Measurements from ENCODE around the gene GPR135.

GPR135 gene, protein sequence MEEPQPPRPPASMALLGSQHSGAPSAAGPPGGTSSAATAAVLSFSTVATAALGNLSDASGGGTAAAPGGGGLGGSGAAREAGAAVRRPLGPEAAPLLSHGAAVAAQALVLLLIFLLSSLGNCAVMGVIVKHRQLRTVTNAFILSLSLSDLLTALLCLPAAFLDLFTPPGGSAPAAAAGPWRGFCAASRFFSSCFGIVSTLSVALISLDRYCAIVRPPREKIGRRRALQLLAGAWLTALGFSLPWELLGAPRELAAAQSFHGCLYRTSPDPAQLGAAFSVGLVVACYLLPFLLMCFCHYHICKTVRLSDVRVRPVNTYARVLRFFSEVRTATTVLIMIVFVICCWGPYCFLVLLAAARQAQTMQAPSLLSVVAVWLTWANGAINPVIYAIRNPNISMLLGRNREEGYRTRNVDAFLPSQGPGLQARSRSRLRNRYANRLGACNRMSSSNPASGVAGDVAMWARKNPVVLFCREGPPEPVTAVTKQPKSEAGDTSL

DNA sequence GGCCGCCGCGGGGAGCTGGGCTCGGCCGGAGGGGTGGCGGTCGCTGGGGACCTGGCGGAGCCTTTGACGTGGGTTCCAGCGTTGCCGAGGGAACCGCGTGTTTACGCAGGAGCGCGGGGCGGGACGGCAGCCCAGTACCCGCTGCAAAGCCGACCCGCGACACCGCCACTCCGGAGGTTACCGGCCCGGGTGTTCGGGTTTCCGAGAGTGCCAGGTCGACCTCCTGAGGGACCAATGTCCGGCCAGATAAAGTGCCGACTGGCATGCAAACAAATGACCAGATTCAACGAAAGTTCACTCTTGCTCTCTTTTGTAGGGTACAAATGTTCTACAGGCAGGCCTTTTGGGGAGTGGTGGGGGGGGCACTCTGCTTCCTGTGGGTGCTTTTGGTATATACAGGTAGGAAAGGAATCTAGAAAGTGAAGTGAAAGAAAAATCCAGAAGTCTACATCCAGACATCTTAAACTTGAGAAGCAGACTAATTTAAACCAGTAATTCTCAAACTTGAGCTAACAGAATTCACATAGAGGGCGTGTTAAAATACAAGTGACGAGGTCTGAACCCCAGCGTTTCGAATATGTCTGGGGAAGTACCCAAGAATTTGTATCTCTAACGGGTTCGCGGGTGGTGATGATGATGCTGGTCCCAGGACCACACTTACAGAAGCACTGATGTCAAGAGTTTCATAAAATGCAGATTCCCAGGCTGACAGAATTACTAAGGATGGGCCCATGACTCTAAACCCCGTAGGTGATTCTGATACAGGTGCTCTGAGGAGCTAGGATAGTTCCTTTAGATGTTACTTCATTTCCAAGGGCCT lies at the start of gene GPR135:
GPR135 (minus strand) TSS at position 65 of the 820 bp plus-strand sequence. CDS start 154 bp downstream, outside the sequence.
- DNase-seq (ENCODE audit: low read depth): no peak

DNA sequence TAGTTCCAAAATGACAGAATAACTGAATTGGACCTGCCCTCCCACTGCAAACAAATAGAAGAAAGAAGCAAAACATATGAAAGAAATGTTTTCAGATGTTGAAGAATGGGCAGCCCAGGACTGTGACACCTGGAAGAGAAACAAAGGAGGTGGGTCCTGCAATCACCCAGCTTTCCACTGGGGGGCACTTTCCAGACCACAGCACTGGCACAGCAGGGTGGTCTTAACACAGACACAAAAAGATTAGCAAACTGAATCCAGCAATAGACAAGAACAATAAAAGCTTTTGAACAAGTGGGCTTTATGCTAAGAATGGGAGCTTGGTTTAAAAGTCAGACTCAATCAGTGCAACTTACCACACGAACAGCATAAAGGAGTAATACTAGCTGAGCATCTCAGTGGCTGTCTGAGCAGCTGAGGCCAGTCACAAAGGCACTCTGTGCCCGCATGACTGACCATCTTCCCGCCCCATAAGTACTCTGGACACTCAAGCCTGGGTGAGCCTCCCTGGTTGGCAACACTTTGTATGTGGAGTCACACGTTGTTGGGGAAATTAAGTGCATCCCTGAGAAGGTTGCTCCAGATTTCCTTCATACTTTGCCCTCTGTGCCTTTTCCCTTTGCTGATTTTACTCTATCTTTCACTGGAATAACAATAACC lies 46.9 kb upstream of the GPR135 start:
- DNase-seq (ENCODE audit: low read depth): no peak

GRCh38 chr14:59510966-59511365 lies 45.8 kb upstream of the GPR135 start:
- DNase-seq (ENCODE audit: low read depth): no peak

DNA sequence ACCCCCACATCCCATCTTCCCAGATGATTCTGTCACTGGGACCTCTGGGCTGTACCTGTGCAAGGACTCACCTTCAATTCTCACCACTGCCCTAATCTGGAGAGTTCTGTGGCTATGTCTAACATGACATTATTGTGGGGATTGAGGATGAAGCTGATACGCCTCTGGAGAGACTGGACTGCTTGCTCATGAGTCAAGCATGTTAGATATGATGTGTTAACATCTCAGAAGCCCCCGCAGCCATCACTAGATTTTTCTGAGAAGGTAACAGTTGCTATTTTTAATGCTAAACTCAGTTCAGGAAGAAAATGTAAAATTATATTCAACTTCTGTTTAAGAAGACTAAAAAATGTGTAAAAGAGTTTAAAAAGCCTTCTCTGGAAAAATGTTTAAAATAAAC lies 44.8 kb upstream of the GPR135 start:
- DNase-seq (ENCODE audit: low read depth): no peak

GRCh38 chr14:59509101-59509500 lies 43.9 kb upstream of the GPR135 start:
- DNase-seq (ENCODE audit: low read depth): no peak

DNA sequence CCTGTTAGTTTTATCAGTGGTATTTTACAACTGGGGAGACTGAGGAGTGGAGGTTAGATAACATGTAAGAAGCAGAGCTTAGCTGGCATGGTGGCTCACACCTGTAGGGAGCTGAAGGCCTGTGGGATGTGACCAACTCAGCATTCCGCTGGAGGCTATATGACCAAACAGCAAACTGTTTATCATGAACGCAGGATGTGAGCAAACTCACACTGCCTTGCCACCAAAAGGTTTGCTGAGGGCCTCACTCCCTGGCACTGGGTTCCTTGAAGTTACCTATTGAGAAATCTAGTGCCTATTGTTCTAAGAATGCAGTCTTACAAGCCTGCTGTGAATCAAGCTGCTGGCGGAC lies 42.5 kb upstream of the GPR135 start:
- DNase-seq (ENCODE audit: low read depth): no peak

GRCh38 chr14:59507063-59507751 lies 42.0 kb upstream of the GPR135 start:
- no peak for DNase-seq (ENCODE audit: low read depth)

- no peak for DNase-seq (ENCODE audit: low read depth)
Observed at GRCh38 chr14:59503256-59503655, 38.1 kb upstream of the GPR135 start.

DNA sequence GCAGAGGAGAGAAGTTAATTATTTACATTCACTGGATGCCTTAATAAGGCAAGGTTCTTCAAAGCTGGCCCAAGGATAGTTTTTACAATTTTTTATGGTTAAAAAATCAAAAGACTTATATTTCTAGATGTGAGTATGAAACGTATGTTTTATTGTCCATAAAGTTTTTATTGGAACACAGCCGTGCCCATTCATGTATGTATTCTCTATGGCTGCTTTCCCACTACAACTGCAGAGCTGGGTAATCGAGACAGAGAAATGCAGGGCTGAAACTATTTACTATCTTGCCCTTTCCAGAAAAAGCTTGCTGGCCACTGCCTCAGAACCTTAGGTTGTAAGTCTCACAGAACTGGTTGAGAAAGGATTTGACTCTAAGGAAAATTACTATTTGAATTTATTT lies 35.6 kb upstream of the GPR135 start:
- no peak for DNase-seq (ENCODE audit: low read depth)

DNA sequence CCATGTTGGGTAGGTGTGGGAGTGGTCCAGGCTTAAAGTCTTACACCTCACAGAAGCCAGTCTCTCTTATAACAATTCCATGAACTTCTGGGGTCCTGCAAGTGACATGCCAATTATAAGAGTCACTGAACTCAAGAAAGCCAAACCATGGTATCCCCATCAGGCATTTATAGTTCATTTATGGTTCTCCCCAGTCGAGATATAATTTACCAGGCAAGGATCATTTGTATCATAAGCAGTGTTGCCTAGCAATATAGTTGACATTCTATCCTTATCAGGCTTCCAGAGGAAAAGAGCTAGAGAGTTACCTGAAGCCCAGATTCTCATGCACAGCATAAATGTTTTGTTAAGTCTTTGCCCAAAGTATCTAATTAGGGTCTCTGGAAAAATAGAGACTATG lies 27.2 kb upstream of the GPR135 start:
- no peak for DNase-seq (ENCODE audit: low read depth)

- DNase-seq (ENCODE audit: low read depth): no peak
Observed at GRCh38 chr14:59490756-59491155, 25.6 kb upstream of the GPR135 start.

DNA sequence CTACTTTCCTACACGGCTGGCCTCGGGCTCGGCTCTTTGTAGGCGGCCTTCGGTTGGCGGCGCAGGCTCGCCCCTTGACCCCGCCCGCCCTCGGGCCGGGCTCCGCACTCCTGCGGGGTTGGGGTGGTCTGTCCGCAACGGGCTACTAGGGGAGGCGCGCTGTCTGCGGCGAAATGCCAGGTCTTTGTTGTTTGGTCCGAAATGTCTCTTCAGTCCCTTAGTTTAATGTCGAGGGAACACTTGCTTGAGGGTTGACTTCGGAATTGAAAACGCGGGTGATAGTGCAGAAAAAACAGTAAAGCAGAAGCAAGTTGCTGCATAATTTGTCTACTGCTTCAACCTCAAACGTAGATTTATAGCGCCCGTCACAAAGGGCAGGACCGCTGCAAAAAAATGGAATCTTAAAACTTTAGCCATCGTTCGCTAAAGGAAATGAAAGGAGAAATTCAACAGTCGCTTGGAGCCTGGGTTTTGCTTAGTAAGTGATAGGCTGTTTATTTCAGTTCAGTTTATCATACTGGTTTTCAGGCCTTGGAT lies 19.5 kb upstream of the GPR135 start:
- DNase-seq (ENCODE audit: low read depth): no peak

DNA sequence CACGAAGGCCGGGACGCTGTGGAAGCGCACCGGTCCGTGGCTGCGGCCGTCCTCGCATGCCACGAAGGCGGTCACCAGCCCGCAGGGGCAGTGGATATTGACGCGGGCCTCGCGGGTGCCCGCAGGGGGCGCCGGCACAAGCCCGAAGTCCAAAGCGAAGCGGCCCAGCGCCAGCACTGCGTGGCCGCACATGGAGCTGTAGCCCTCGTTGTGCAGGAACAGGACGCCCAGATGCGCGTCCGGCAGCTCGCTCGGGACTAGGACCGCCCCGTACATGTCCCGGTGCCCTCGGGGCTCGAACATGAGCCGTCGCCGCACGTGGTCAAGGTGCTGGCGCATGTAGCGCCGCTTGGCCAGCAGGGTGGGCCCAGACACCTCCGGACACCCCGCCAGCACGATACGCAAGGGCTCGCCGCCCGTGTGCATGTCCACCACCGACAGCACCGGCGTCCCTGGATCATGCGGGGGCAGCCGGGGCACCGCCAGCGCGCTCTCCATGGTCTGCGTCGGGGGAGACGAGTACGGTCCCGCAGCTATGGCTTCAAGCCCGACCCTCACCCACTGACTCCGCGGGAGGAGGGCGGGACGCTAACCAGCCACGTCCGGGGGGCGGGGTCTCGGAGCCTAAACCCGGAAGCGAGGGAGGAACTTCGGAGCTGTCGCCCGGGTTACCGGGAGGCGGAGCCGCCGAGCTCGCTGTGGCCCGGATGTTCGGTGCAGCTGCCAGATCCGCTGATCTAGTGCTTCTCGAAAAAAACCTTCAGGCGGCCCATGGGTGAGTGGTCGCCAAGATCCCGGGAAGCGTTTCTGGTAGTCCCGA lies 18.8 kb upstream of the GPR135 start, which contains the start of the genes JKAMP and L3HYPDH:
JKAMP (plus strand) TSS at position 699 of the 820 bp plus-strand sequence; CDS start at position 772, 73 bp downstream.
L3HYPDH (minus strand) TSS at position 590 of the 820 bp plus-strand sequence; CDS start at position 498, 92 bp downstream.
- DNase-seq (ENCODE audit: low read depth): peak; percentile 96

DNA sequence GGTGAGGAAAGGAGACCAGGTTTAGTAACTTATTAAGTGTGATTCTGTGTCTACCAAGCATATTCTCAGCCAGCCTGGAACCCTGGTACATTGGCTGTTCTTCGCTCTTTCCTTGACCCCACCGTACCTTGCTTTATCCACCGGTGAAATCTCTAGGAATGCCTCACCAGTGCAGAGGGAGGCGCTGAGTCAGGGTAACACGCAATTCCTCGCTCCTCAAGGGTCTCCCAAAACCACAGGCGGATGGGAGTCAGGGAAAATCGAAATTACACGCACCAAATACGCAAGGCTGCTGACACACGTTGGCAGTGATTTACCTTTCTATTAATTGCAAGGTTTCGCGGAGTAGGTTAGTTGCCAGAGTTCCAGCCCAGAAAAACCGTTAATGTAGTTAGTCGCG lies 18.2 kb upstream of the GPR135 start:
- no peak for DNase-seq (ENCODE audit: low read depth)

DNA sequence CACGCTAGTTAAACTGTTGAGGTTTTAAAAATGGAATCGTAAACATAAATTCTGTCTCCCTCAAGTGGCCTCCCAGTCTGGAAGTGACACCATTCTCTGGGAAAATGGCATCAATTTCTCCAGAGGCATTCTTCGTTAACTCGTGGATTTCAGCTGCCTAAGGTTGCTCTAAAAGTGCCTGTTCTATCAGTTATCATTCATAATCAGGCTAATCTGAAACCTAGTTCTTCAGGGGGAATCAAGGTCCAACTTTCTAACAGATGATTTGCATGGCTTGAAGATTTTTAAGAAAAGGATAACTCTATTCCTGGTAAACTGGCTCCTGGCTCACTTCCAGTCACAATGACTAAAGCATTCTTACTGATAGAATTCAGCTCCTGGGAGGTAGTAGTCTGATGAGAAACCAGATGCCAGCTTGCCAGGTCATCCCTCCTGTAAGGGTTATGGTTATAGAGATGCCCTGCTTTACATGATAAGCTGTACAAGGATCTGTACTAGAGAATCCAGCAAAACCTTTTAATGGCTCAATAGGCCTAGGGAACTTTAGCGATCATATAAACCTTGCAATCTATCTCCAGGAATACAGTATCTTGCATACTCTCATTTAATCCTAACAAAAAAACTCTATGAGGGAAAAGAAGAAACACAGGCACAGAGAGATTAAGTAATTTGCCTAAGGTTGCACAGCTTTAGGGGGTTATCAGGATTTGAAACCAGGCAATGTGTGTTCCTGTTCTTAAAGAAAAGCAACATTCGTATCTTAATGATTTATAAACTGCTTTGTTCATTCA lies 17.6 kb upstream of the GPR135 start:
- DNase-seq (ENCODE audit: low read depth): no peak

- DNase-seq (ENCODE audit: low read depth): no peak
Observed at GRCh38 chr14:59481871-59482540, 16.8 kb upstream of the GPR135 start.

GRCh38 chr14:59481407-59481806 lies 16.2 kb upstream of the GPR135 start:
- DNase-seq (ENCODE audit: low read depth): no peak

GRCh38 chr14:59480166-59480565 lies 15.0 kb upstream of the GPR135 start:
- no peak for DNase-seq (ENCODE audit: low read depth)

- DNase-seq (ENCODE audit: low read depth): no peak
Observed at GRCh38 chr14:59478540-59478939, 13.4 kb upstream of the GPR135 start.
